Measurements from ENCODE around the gene ADH1B.

DNA sequence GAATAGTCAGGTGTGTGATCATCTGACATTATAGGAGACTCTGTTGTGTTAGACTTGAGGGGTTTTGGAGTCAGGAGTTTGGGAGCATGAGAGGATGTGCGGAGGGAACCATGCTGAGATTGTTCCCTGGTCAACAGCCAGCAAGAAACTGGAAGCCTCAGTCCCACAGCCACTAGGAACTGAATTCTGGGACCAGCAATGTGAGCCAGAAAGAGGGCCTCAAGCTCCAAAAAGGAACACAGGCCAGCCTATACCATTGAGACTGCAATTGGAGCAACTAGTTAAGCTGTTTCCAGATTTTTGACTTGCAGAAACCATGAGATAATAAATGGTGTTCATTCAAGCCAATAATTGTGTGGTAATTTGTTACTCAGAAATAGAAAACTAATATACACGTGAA, 8.7 kb upstream of the ADH1B start:
- TF ChIP-seq, protein P1, sequence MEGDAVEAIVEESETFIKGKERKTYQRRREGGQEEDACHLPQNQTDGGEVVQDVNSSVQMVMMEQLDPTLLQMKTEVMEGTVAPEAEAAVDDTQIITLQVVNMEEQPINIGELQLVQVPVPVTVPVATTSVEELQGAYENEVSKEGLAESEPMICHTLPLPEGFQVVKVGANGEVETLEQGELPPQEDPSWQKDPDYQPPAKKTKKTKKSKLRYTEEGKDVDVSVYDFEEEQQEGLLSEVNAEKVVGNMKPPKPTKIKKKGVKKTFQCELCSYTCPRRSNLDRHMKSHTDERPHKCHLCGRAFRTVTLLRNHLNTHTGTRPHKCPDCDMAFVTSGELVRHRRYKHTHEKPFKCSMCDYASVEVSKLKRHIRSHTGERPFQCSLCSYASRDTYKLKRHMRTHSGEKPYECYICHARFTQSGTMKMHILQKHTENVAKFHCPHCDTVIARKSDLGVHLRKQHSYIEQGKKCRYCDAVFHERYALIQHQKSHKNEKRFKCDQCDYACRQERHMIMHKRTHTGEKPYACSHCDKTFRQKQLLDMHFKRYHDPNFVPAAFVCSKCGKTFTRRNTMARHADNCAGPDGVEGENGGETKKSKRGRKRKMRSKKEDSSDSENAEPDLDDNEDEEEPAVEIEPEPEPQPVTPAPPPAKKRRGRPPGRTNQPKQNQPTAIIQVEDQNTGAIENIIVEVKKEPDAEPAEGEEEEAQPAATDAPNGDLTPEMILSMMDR (IDR thresholded peaks at IDR 0.05): no peak
- no peak for TF ChIP-seq TCF7L2 (IDR thresholded peaks at IDR 0.05; ENCODE audit: low read depth, low read length)
- TF ChIP-seq, protein P2, sequence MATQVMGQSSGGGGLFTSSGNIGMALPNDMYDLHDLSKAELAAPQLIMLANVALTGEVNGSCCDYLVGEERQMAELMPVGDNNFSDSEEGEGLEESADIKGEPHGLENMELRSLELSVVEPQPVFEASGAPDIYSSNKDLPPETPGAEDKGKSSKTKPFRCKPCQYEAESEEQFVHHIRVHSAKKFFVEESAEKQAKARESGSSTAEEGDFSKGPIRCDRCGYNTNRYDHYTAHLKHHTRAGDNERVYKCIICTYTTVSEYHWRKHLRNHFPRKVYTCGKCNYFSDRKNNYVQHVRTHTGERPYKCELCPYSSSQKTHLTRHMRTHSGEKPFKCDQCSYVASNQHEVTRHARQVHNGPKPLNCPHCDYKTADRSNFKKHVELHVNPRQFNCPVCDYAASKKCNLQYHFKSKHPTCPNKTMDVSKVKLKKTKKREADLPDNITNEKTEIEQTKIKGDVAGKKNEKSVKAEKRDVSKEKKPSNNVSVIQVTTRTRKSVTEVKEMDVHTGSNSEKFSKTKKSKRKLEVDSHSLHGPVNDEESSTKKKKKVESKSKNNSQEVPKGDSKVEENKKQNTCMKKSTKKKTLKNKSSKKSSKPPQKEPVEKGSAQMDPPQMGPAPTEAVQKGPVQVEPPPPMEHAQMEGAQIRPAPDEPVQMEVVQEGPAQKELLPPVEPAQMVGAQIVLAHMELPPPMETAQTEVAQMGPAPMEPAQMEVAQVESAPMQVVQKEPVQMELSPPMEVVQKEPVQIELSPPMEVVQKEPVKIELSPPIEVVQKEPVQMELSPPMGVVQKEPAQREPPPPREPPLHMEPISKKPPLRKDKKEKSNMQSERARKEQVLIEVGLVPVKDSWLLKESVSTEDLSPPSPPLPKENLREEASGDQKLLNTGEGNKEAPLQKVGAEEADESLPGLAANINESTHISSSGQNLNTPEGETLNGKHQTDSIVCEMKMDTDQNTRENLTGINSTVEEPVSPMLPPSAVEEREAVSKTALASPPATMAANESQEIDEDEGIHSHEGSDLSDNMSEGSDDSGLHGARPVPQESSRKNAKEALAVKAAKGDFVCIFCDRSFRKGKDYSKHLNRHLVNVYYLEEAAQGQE (IDR thresholded peaks at IDR 0.05; ENCODE audit: insufficient read depth in 1 of 2, low read depth in 2 of 2, low read length in 1 of 2): no peak

Measured in Panc1 (cell line).